Progenitor cell of endocrine pancreas (in vitro differentiated cells): Measurements from ENCODE around the gene FRMD4A. TPM values are rescaled to one million over a fixed set of nuclear protein-coding genes. Genes with fewer than 3 reads are reported as not detected.
"Not testable (repeated sequence)": the region's sequence is repeated elsewhere in the genome, so short reads cannot be mapped to it uniquely, and the experiment has no call there.

Source experiments
- DNase-seq: peaks from one replicate; pipeline ENCODE4 v3.0.0; 2021; ENCODE audit warnings: low spot score; ENCODE audit not compliant: unreplicated experiment
- H3K27ac Mint-ChIP-seq: 2 replicates; pipeline ENCODE4 v1.8.0; 2021; ENCODE audit warnings: mild to moderate bottlenecking, moderate library complexity, mixed read lengths
- H3K27me3 Mint-ChIP-seq: 2 replicates; pipeline ENCODE4 v1.8.0; 2021; ENCODE audit warnings: mixed read lengths
- H3K36me3 Mint-ChIP-seq: 2 replicates; pipeline ENCODE4 v1.8.0; 2022; ENCODE audit warnings: mixed read lengths; ENCODE audit not compliant: insufficient read depth
- H3K4me1 Mint-ChIP-seq: 2 replicates; pipeline ENCODE4 v1.8.0; 2021; ENCODE audit warnings: low read depth, mixed read lengths
- H3K4me3 Mint-ChIP-seq: 2 replicates; pipeline ENCODE4 v1.8.0; 2021; ENCODE audit warnings: low read depth, mild to moderate bottlenecking, moderate library complexity, mixed read lengths
- H3K9me3 Mint-ChIP-seq: 2 replicates; pipeline ENCODE4 v1.8.0; 2021; ENCODE audit warnings: low read depth, mixed read lengths
- total RNA-seq: library from RNA; stranded (reverse); gene quantifications from 2 replicates; pipeline ENCODE4 v1.2.1, GENCODE V29; 2021
- TF ChIP-seq, protein P1 (sequence below): fragments of 200-600 bp; sonication (generic); IDR thresholded peaks from one replicate; pipeline ENCODE4 v1.5.0; 2021; ENCODE audit warnings: antibody characterized with exemption, mild to moderate bottlenecking; ENCODE audit not compliant: unreplicated experiment

The FRMD4A gene
- total RNA-seq, 1 donor from 2014 or later = 42.2 TPM

DNA sequence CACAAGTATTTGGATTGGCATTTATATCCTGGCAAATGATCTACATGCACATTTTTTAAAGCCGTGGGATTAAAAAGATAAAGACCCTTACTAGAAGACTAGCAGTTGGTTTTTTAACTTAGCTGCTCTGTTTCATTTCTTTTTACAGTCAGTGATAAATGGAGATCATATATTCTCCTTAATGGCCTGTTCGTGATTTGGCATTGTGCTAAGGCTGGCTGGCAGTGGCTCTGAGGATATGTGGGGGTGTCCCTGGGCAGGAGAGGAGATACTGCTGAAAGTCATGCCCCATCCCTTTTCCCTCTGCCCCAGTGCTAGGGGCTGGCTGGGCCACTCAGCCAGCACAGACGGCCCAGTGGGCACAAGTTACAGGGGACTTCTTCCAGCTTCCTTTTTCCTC lies 402.3 kb downstream of the FRMD4A start:
- H3K27me3 Mint-ChIP-seq = peaks cover 6% of the 10 kb centered on the region
- H3K36me3 Mint-ChIP-seq = no peaks in the 10 kb centered on the region
- H3K4me3 Mint-ChIP-seq = no peak overlapping the region
- H3K4me1 Mint-ChIP-seq = peaks cover 5% of the 10 kb centered on the region
- TF ChIP-seq, protein P1, sequence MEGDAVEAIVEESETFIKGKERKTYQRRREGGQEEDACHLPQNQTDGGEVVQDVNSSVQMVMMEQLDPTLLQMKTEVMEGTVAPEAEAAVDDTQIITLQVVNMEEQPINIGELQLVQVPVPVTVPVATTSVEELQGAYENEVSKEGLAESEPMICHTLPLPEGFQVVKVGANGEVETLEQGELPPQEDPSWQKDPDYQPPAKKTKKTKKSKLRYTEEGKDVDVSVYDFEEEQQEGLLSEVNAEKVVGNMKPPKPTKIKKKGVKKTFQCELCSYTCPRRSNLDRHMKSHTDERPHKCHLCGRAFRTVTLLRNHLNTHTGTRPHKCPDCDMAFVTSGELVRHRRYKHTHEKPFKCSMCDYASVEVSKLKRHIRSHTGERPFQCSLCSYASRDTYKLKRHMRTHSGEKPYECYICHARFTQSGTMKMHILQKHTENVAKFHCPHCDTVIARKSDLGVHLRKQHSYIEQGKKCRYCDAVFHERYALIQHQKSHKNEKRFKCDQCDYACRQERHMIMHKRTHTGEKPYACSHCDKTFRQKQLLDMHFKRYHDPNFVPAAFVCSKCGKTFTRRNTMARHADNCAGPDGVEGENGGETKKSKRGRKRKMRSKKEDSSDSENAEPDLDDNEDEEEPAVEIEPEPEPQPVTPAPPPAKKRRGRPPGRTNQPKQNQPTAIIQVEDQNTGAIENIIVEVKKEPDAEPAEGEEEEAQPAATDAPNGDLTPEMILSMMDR = no peak
- H3K9me3 Mint-ChIP-seq = no peaks in the 10 kb centered on the region
- no peak for DNase-seq
- H3K27ac Mint-ChIP-seq = no peak overlapping the region

DNA sequence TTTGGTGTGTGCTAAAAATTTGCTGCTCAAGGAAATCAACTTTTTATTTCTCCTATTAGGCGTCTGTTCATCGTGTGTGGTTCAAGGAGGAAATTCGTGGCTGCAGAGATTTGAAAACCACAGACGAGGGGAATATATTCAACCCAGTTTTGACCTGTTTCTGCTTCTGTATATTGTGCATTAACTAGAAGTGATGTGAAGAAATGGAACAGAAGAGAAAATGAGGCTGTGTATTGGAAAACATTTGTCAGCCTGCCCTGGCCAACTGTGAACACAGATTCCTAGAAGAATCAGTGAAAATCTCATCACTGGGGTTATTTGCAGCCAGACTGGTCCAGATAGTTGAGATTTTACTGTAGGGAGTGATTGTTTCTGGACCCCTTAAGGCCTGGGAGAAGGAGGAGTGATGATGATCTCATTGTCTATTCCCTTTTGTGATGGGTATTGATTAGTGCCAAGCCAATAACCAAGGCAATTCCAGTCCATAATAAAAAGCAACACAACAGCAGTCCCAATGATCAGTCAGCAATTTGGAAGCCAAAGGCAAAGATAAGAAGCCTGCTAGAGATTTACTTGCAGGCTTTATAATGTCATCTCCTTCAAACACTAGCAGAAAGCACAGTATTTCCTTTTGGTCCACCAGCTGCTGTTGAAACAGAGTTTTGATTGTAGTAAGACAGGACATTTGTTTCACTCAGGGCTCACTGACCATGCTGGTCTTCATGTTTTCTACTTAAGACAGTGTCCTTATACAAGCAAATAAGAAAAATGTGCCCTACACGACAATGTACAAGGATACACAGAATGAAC lies 404.5 kb downstream of the FRMD4A start:
- TF ChIP-seq, protein P1 = no peak
- Mint-ChIP-seq H3K4me1 (peaks cover 5% of the 10 kb centered on the region), H3K4me3 (no peak overlapping the region), H3K9me3 (no peaks in the 10 kb centered on the region), H3K27ac (no peak overlapping the region), H3K27me3 (peaks cover 9% of the 10 kb centered on the region), H3K36me3 (no peaks in the 10 kb centered on the region)
- DNase-seq = no peak

DNA sequence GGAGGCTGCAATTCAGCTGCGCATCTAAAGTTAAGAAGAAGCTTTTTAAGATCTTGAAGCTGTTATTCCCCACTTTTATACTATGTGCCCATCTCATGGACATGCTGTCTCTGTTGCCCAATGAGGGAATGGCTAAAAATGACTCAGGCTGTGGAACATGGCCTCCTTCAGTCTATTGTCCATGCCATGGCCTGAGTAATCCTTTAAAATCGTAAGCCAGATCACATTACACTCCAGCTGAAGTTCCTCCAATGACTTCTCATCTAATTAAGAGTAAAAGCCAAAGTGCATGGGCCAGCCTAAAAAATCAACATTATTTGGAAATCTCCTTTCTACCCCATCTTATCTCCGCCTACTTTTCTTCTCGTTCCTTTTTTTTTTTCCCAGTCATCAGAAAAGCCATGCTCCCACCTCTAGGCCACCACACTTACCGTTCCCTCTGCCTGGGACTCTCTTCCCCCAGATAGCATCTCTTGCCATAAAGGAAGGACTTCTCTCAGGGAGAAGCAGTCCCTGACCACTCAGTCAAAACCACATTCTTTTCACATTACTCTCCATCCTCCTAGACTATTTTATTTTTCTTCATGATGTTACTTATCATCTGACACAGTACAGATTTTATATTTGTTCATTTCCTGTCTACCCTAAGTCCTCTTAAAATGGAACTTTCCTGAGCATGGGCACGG lies 406.5 kb downstream of the FRMD4A start:
- Mint-ChIP-seq H3K4me3 (no peak overlapping the region), H3K4me1 (peaks cover 5% of the 10 kb centered on the region), H3K27me3 (peaks cover 4% of the 10 kb centered on the region), H3K36me3 (no peaks in the 10 kb centered on the region), H3K27ac (no peak overlapping the region), H3K9me3 (no peaks in the 10 kb centered on the region)
- no peak for DNase-seq
- TF ChIP-seq, protein P1 = no peak

DNA sequence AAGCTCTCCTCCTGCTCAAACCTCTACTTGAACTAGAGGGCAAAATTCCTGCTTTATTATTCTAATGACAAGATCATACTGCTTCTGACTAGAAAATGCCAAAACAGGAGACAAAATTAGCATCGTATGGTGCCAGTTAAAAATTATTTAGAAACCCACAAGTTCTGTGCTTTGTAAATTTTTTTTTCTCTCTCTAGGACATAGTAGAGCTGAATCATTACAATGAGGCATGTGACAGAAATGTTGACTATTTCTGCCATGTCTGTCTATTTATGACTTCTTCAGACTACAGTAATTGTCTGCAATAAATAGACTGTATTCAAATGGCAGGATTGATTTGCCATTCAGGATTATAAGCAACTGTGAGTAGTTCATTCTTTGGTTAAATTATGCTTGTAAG lies 408.1 kb downstream of the FRMD4A start:
- no peaks in the 10 kb centered on the region for H3K36me3 Mint-ChIP-seq
- no peak overlapping the region for H3K27ac Mint-ChIP-seq
- DNase-seq = no peak
- TF ChIP-seq, protein P1 = no peak
- peaks cover 4% of the 10 kb centered on the region for H3K27me3 Mint-ChIP-seq
- no peaks in the 10 kb centered on the region for H3K9me3 Mint-ChIP-seq
- H3K4me1 Mint-ChIP-seq = peaks cover 4% of the 10 kb centered on the region
- no peak overlapping the region for H3K4me3 Mint-ChIP-seq

DNA sequence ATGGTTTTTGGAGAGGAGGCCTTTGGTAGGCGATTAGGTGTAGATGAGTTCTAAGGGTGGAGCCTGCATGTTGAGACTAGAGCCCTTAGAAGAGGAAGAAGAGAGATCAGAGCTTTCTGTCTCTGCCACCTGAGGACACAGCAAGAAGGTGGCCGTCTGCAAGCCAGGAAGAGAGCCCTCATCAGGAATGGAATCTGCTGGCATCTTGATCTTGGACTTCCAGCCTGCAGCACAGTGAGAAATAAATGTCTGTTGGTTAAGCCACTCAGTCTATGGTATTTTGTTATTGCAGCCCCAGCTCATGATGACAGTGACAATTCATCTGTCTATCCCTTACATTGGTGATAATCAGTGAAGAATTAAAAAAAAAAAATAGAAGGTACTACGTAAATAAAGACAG lies 408.8 kb downstream of the FRMD4A start:
- Mint-ChIP-seq H3K9me3 (no peaks in the 10 kb centered on the region), H3K4me3 (no peak overlapping the region), H3K4me1 (peaks cover 4% of the 10 kb centered on the region), H3K36me3 (no peaks in the 10 kb centered on the region), H3K27me3 (peaks cover 4% of the 10 kb centered on the region), H3K27ac (no peak overlapping the region)
- TF ChIP-seq, protein P1 = no peak
- no peak for DNase-seq

DNA sequence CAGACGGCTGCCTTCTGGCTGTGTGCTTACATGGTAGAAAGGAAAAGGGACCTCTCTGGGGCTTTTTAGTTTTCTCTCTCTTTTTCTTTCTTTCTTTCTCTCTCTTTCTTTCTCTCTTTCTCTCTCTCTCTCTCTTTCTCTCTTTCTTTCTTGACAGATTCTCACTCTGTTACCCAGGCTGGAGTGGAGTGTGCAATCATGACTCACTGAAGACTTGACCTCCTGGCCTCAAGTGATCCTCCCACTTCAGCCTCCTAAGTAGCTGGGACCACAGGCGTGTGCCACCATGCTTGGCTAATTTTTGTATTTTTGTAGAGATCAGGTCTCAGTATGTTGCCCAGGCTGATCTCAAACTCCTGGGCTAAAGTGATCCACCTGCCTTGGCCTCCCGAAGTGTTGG lies 409.6 kb downstream of the FRMD4A start:
- not testable (repeated sequence) for H3K27me3 Mint-ChIP-seq, H3K27ac Mint-ChIP-seq

More for the DNA sequence above, 409.6 kb downstream of the FRMD4A start:
- not testable (repeated sequence) for H3K4me1 Mint-ChIP-seq, H3K36me3 Mint-ChIP-seq, H3K4me3 Mint-ChIP-seq, DNase-seq, H3K9me3 Mint-ChIP-seq
